GM21825 (cell line): ENCODE results near the gene SLIT1.

ENCODE experiments used
- ATAC-seq: cut with Tn5 transposase; IDR thresholded peaks from one replicate; pipeline ENCODE4 v1.9.1; 2021; ENCODE audit warnings: mild to moderate bottlenecking, moderate library complexity; ENCODE audit not compliant: unreplicated experiment

SLIT1 gene

GRCh38 chr10:97185326-97186058, at the start of gene SLIT1:
Gene SLIT1, minus strand, starts transcription at chr10:97185959. Its CDS starts 285 bp downstream, at chr10:97185674.
- ATAC-seq: no peak

DNA sequence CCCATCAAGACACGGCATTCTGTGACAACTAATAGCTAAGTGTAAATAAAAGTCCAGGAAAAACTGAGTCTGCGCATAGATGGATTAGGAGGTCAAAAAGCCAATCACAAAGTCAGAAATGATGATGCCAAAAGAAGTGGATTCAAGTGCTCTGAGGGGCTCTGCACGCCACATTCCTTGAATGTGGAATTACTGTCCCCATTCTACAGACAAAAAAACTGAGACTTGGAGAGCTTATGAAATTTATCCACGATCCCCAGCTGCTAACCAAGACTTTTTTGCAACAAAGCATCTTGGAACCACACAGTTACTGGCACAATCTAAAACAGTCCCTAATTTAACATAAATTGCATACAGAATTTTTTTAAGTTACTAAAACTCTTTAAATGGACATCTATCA, 49.6 kb upstream of the SLIT1 start:
- ATAC-seq: no peak

- ATAC-seq: no peak
These were observed 48.6 kb upstream of the SLIT1 start for GRCh38 chr10:97234400-97234799.

DNA sequence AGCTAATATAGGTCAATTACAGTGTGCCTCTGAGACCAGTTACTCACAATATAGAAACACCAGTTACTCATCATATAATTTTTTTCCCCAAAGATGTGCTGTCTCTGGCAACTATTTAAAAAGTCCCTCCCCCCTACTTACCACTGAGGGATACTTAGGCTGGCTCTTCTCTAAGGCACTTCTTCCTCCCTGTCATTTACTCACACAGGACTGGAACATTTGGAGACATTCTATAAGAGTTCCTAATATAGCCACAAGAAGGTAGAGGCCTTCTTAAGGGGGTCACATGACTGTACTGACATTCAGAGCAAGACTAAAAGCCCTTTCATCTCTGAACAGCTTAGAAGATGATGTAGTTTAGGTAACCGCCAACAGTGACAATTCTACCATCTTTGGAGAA, 44.4 kb upstream of the SLIT1 start:
- ATAC-seq: no peak

GRCh38 chr10:97229322-97230015, 43.7 kb upstream of the SLIT1 start:
- no peak for ATAC-seq

DNA sequence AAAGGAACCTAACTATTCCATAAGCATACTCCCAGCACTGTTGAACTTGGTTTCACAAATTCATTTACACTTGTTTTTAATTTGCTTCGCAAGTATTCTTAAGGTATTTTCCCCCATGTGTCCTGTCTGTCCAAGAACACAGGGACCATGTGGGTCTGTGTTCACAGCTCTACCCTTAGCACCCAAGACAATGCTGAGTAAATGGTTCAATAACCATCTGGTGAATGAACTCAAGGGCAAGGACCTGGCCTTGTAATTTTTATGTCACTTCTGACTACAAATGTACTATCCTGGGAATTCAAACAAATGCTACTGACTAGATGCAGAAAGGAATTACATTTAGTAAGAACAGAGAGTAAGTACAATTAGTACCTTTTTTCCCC, 43.0 kb upstream of the SLIT1 start:
- no peak for ATAC-seq

GRCh38 chr10:97228130-97228774, 42.5 kb upstream of the SLIT1 start:
- no peak for ATAC-seq

DNA sequence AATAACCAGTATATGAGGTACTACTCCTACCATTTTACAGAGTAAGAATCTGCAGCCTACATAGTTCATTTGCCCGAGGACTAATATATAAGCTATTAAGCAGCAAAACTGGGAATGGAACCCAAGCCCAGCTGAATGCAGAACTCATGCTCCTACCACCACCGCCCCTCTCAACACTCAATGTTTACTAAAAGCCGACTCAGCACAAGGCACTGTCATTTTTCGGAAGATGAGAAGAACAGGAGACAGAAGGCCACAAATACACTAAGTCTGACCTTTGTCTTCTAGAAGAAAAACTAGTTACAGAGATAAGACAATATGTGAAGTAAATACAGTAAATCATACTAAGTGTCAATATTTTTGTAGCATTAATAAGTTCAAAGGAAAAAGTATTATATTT, 40.6 kb upstream of the SLIT1 start:
- no peak for ATAC-seq

DNA sequence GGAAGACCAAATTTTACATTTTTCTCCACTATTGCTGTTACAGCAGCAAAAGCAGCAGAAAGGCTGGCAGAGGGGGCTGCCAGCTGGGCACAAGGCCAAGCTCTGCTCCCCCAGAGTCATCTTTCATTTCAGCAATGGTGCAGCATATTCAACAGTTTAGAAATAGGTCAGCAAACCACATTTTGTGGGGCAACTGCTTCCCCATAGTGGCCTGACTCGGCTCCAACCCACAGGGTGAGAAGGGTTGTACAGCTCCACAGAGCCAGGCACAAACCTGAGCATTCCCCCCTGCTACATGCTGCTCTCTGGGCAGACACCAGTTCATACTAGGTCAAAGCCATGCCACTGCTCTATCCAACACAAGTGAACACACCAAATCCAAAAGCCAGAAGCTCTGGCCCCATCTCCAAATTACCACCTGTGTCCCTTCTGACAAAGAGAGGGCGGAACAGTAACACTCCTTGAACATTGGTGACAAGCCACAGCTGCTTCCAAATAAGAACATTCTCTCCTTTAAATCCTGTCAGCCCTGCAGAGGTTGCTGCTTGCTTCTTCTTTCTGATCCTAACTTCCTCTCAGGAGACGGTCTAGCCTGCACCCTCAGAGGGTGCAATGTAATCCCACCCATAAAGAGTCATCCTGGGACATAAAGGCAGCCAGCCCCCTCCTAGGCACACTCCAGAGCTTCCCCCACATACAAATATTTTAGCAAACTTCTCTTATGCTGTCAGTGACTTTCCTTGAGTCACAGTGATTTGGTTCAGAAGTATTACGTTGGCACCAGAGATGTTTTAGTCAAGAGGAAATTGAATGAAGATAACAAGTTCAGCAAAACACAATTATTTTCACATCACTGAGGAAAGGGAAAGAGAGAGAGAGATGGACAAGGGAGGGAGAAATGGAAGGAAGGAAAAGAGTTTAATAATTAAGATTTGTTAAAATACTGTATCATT, 39.0 kb upstream of the SLIT1 start:
- ATAC-seq: no peak

- no peak for ATAC-seq
These were observed 36.7 kb upstream of the SLIT1 start for GRCh38 chr10:97222326-97222961.

DNA sequence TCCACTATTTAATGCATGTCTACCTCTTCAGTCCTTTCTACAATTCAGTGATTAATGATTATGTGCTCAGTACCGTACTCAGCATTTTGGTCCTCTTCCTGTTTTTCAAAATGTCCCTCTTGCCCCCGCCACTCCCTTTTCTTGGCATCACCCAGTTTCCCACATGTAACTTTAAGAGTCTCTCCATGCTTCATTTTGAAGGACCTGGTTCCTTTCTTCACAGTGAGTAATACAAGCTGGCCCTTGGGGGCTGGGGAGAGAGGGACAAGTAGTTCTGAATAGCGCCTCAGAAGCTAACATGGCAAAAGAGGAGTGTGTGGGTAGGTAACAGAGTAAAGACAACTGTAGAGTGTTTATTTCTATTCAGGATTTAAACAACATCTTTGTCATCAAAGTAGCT, 34.6 kb upstream of the SLIT1 start:
- no peak for ATAC-seq

GRCh38 chr10:97217299-97217698, 31.5 kb upstream of the SLIT1 start:
- ATAC-seq: no peak

- no peak for ATAC-seq
These were observed 30.0 kb upstream of the SLIT1 start for GRCh38 chr10:97215619-97216260.

GRCh38 chr10:97213431-97213830, 27.7 kb upstream of the SLIT1 start:
- no peak for ATAC-seq

DNA sequence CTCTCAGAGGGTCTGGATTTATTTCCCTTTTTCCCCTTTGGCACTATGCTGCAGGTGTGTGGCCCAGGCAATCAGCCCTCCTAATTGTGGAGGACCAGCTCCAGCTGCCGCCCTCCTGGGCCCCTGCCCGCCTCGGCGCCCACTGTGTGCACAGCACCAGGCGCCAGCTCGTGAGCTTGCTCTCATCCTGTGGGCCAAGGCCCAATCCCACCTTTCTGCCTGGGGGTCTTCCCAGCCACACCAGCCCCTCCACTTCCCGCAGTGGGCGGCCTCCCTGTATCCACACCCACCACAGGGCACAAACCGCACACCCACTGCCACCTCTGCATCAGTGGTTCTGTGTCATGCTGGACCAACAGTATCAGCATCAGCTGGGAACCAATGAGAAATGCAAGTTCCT, 25.5 kb upstream of the SLIT1 start:
- no peak for ATAC-seq

DNA sequence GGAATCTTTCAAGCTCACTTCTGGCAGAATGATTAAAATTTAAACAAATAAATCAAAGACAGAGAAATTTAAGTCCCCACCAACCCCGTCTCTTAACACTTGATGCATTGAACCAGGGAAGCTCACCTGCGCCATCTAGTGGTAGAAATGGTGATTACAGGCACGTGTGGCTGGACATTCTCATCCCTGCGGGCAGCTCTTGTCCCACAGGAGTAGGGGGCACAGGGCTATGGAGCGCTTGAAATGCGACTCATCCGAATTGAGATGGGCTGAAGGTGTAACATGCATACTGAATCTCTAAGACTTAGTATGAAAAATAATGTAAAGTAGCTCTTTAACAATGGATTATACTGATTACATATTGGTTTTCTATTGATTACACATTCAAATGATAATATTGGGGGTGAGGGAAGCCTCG, 24.8 kb upstream of the SLIT1 start:
- no peak for ATAC-seq

DNA sequence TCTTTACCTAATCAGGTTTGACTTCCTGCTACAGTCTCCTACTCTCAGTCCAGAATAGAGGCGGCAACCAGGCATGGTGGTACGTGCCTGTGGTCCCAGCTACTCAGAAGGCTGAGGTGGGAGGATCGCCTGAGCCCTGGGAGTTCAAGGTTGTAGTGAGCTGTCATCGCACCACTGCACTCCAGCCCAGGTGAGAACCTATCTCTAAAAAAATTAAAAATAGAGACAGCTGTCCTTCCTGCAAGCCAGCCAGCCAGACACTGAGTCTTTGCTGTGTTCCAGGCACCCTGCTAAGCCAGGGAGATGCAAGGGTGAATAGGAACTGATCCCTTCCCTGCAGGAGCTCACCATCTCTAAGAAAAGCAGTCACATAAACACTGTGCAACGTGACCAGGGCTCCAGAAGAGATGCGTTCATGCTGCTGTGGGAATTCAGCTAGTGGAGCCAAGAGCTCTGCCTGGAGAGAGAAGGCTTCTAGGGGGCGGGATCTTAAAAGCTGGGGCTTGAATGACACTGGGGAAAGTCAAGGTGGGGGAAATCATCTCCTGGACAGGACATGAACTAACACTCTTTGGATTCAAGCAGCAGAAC, 22.1 kb upstream of the SLIT1 start:
- no peak for ATAC-seq

- no peak for ATAC-seq
These were observed 21.4 kb upstream of the SLIT1 start for GRCh38 chr10:97207131-97207530.

DNA sequence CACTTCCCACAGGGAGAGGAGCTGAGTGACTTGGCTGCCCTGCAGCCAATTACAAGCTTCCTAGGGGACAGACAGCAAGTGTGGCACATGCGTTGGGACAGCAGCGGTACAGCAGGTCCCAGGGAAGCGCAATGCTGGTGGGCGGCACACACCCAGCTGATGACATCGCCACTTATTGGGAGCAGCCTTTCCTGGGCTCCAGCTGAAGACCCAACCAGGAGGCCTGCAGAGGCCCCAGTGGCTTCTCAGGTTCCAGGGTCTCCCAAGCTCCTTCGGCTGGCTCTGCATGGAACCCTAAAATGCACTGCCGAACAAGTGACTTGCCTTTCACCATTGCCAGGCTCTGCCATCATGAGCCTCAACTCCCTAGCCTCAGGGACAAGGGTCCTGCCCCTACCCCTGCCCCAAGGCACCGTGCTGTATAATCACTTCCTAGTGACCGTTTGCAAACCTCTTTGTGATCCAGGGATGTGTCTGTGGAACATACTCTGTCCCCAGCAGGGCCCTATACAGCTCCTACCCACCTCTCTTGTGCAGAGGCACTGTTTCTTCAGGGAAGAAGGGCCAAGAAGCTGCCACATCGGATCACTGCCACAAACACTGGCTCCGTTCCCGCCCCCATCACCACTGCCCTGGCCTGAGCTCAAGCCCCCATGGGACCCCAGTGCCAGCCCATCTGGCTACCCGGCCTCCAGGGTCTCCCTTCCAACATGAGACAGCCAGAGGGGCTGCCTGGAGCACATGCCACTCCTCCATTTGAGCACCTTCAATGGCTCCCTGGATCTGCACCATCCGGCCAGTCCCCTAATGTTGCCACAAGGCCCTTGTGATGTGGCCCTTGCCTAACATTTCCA, 19.3 kb upstream of the SLIT1 start:
- no peak for ATAC-seq
